H9 (cell line): ENCODE data around the gene PRCD. TPM values are rescaled to one million over a fixed set of nuclear protein-coding genes. Genes with fewer than 3 reads are reported as not detected.

ENCODE experiments used
- DNase-seq: peaks from one replicate; pipeline ENCODE4 v3.0.0-alpha.2; 2017
- H2AFZ ChIP-seq: one replicate; pipeline ENCODE4 v1.6.1; 2013; ENCODE audit warnings: mild to moderate bottlenecking, low read length, control low read depth, moderate library complexity
- H2AK5ac ChIP-seq: 2 replicates; pipeline ENCODE4 v1.6.1; 2013; ENCODE audit warnings: low read length, control low read depth, mixed read lengths; ENCODE audit not compliant: insufficient read length
- H2BK120ac ChIP-seq: one replicate; pipeline ENCODE4 v1.6.1; 2013; ENCODE audit warnings: low read depth, mild to moderate bottlenecking, low read length, control low read depth, inconsistent platforms; ENCODE audit not compliant: poor library complexity, severe bottlenecking
- H2BK12ac ChIP-seq: 2 replicates; pipeline ENCODE4 v1.6.1; 2013; ENCODE audit warnings: low read length, control low read depth, mixed read lengths, low read depth; ENCODE audit not compliant: insufficient read length
- H2BK15ac ChIP-seq: 2 replicates; pipeline ENCODE4 v1.6.1; 2013; ENCODE audit warnings: low read depth, low read length, control low read depth
- H2BK20ac ChIP-seq: one replicate; pipeline ENCODE4 v1.6.1; 2013; ENCODE audit warnings: low read depth, mild to moderate bottlenecking, low read length, control low read depth, inconsistent platforms; ENCODE audit not compliant: poor library complexity, severe bottlenecking
- H2BK5ac ChIP-seq: 2 replicates; pipeline ENCODE4 v1.6.1; 2013; ENCODE audit warnings: low read length, control low read depth, mixed read lengths; ENCODE audit not compliant: insufficient read length
- H3K14ac ChIP-seq: 2 replicates; pipeline ENCODE4 v1.6.1; 2013; ENCODE audit warnings: low read length, control low read depth; ENCODE audit not compliant: insufficient read depth
- H3K18ac ChIP-seq: 2 replicates; pipeline ENCODE4 v1.6.1; 2013; ENCODE audit warnings: low read depth, mild to moderate bottlenecking, mixed read lengths, low read length, control low read depth; ENCODE audit not compliant: insufficient read length
- H3K23ac ChIP-seq: 2 replicates; pipeline ENCODE4 v1.6.1; 2013; ENCODE audit warnings: low read length, control low read depth, mixed read lengths, low read depth; ENCODE audit not compliant: insufficient read length
- H3K23me2 ChIP-seq: 2 replicates; pipeline ENCODE4 v1.6.1; 2013; ENCODE audit warnings: low read depth, mild to moderate bottlenecking, mixed read lengths, low read length, control low read depth; ENCODE audit not compliant: insufficient read length, poor library complexity, severe bottlenecking
- H3K27ac ChIP-seq: 2 replicates; pipeline ENCODE4 v1.5.1; 2013; ENCODE audit warnings: low read length, control low read depth, mixed read lengths, low read depth; ENCODE audit not compliant: insufficient read length
- H3K27me3 ChIP-seq: 2 replicates; pipeline ENCODE4 v1.6.1; 2013; ENCODE audit warnings: low read length, control low read depth, inconsistent platforms; ENCODE audit not compliant: insufficient read depth
- H3K4ac ChIP-seq: 2 replicates; pipeline ENCODE4 v1.6.1; 2013; ENCODE audit warnings: low read depth, mild to moderate bottlenecking, control low read depth, inconsistent platforms, low read length, moderate library complexity
- H3K4me1 ChIP-seq: 2 replicates; pipeline ENCODE4 v1.6.1; 2013; ENCODE audit warnings: low read length, control low read depth, inconsistent platforms; ENCODE audit not compliant: insufficient read depth
- H3K4me2 ChIP-seq: 2 replicates; pipeline ENCODE4 v1.6.1; 2013; ENCODE audit warnings: low read length, control low read depth, mixed read lengths; ENCODE audit not compliant: insufficient read length, insufficient read depth
- H3K56ac ChIP-seq: 2 replicates; pipeline ENCODE4 v1.6.1; 2013; ENCODE audit warnings: low read depth, mild to moderate bottlenecking, mixed read lengths, low read length, control low read depth; ENCODE audit not compliant: insufficient read length
- H3K79me1 ChIP-seq: 2 replicates; pipeline ENCODE4 v1.6.1; 2013; ENCODE audit warnings: low read depth, mild to moderate bottlenecking, moderate library complexity, low read length, control low read depth, inconsistent platforms; ENCODE audit not compliant: insufficient read depth, poor library complexity, severe bottlenecking
- H3K79me2 ChIP-seq: 2 replicates; pipeline ENCODE4 v1.6.1; 2013; ENCODE audit warnings: low read length, control low read depth, inconsistent platforms; ENCODE audit not compliant: insufficient read depth
- H3K9ac ChIP-seq: 2 replicates; pipeline ENCODE4 v1.6.1; 2013; ENCODE audit warnings: low read length, control low read depth, mixed read lengths; ENCODE audit not compliant: insufficient read length; ENCODE audit errors: extremely low read depth
- H3K9me3 ChIP-seq: one replicate; pipeline ENCODE4 v1.6.1; 2013; ENCODE audit warnings: low read depth, low read length, inconsistent platforms; ENCODE audit not compliant: control insufficient read depth
- H3T11ph ChIP-seq: one replicate; pipeline ENCODE4 v1.6.1; 2013; ENCODE audit warnings: mild to moderate bottlenecking, low read length, control low read depth, inconsistent platforms
- H4K20me1 ChIP-seq: one replicate; pipeline ENCODE4 v1.6.1; 2013; ENCODE audit not compliant: control insufficient read depth, insufficient read length, insufficient read depth
- H4K5ac ChIP-seq: 2 replicates; pipeline ENCODE4 v1.6.1; 2013; ENCODE audit warnings: low read depth, mild to moderate bottlenecking, mixed read lengths, low read length, control low read depth; ENCODE audit not compliant: insufficient read length
- H4K8ac ChIP-seq: replicated peaks from 2 replicates; pipeline ENCODE4 v1.6.1; 2013; ENCODE audit warnings: low read length, control low read depth, mixed read lengths, low read depth; ENCODE audit not compliant: insufficient read length
- H4K91ac ChIP-seq: 2 replicates; pipeline ENCODE4 v1.6.1; 2013; ENCODE audit warnings: low read depth, mild to moderate bottlenecking, moderate library complexity, mixed read lengths, low read length, control low read depth; ENCODE audit not compliant: insufficient read length
- H3K27ac Mint-ChIP-seq, 3 experiments: 2 replicates in 2 of 3; 3 replicates in 1 of 3; pipeline ENCODE4 v1.8.0; 2020 to 2021; ENCODE audit warnings: mixed read lengths in 3 of 3, mild to moderate bottlenecking in 1 of 3, moderate library complexity in 1 of 3
- H3K27me3 Mint-ChIP-seq: 2 replicates; pipeline ENCODE4 v1.8.0; 2021; ENCODE audit warnings: low read depth, mild to moderate bottlenecking, moderate library complexity, mixed read lengths
- H3K36me3 Mint-ChIP-seq, 3 experiments: 2 replicates in 2 of 3; 3 replicates in 1 of 3; pipeline ENCODE4 v1.8.0; 2020 to 2021; ENCODE audit warnings: low read depth in 3 of 3, mixed read lengths in 3 of 3; ENCODE audit not compliant: insufficient read depth in 1 of 3
- H3K4me1 Mint-ChIP-seq, 2 experiments: 2 replicates each; pipeline ENCODE4 v1.8.0; 2020; ENCODE audit warnings: mixed read lengths in 2 of 2
- H3K4me3 Mint-ChIP-seq, 2 experiments: 2 replicates in 1 of 2; 3 replicates in 1 of 2; pipeline ENCODE4 v1.8.0; 2020 to 2021; ENCODE audit warnings: mild to moderate bottlenecking in 2 of 2, mixed read lengths in 2 of 2, moderate library complexity in 1 of 2
- H3K9me3 Mint-ChIP-seq, 2 experiments: 2 replicates in 1 of 2; 3 replicates in 1 of 2; pipeline ENCODE4 v1.8.0; 2020; ENCODE audit warnings: mild to moderate bottlenecking in 2 of 2, mixed read lengths in 2 of 2, moderate library complexity in 1 of 2
- WGBS: extraction: QIAGEN DNeasy Blood & Tissue Kit; methylation state at CpG from one replicate; pipeline ENCODE4 v1.1.7; 2013; ENCODE audit warnings: missing lambda C conversion rate, low lambda C conversion rate, mixed read lengths; ENCODE audit not compliant: insufficient read length; ENCODE audit errors: extremely low coverage; 5-methylcytosine and 5-hydroxymethylcytosine counted together
- total RNA-seq: library from RNA; stranded (reverse); gene quantifications from 2 replicates; pipeline ENCODE4 v1.2.1, GENCODE V29; 2021
- TF ChIP-seq, protein P1 (sequence below): fragments of 200-600 bp; sonication (generic); conservative IDR thresholded peaks from 3 replicates; pipeline ENCODE4 v1.8.0; 2021; ENCODE audit warnings: antibody characterized with exemption, mild to moderate bottlenecking

Gene PRCD
- total RNA-seq, 1 experiment from 2014 or later = 0.46 TPM

DNA sequence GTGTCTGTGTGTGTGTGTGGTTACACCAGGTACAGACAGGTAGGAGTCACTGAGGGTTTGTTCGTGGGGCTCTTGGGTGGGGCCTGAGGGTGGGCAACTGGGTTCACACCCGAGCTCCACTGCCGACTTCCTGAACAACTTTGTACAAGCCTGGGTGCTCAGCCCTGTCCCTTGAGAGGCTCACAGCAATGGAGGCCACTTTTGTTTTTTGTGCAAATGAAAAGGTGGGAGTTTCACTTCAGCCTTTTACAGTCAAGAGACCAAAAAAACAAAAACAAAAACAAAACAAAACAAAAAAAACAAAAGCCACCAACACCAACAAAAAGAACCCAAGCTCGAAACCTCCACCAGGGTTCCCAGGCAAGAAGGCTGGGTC, 41.0 kb upstream of the PRCD start:
- Mint-ChIP-seq H3K27me3 (peaks cover 7% of the 10 kb centered on the region), H3K36me3 (no peaks in the 10 kb centered on the region; a peak in 2 of 7 replicates), H3K4me1 (peaks cover 48 to 55% of the 10 kb centered on the region in 2 experiments), H3K27ac (no peak overlapping the region; a peak in 2 of 7 replicates), H3K9me3 (no peaks in the 10 kb centered on the region; a peak in 1 of 5 replicates), H3K4me3 (peak overlapping the region in 1 of 2 experiments; percentile 25; a peak in 2 of 5 replicates)
- WGBS = no CpG with 5 or more reads among the region's 4 CpGs
- peaks cover 3% of the 10 kb centered on the region; the same call in 1 of the 2 replicates for H3K4me1 ChIP-seq
- no peaks in the 10 kb centered on the region for H3K79me1 ChIP-seq
- H2BK120ac ChIP-seq = no peak overlapping the region
- H3K4me2 ChIP-seq = no peak overlapping the region
- no peak for DNase-seq
- H3K14ac ChIP-seq = no peak overlapping the region
- H3K27me3 ChIP-seq = no peaks in the 10 kb centered on the region
- no peak overlapping the region for H3K4ac ChIP-seq
- H3K56ac ChIP-seq = no peak overlapping the region
- H4K20me1 ChIP-seq = no peaks in the 10 kb centered on the region
- peaks cover 9% of the 10 kb centered on the region for H3K23me2 ChIP-seq
- no peak overlapping the region for H4K5ac ChIP-seq
- H4K8ac ChIP-seq = no peak overlapping the region
- no peak overlapping the region for H3K18ac ChIP-seq
- no peak overlapping the region for H2BK5ac ChIP-seq
- H3K9me3 ChIP-seq = no peaks in the 10 kb centered on the region
- H2BK12ac ChIP-seq = no peak overlapping the region
- TF ChIP-seq, protein P1, sequence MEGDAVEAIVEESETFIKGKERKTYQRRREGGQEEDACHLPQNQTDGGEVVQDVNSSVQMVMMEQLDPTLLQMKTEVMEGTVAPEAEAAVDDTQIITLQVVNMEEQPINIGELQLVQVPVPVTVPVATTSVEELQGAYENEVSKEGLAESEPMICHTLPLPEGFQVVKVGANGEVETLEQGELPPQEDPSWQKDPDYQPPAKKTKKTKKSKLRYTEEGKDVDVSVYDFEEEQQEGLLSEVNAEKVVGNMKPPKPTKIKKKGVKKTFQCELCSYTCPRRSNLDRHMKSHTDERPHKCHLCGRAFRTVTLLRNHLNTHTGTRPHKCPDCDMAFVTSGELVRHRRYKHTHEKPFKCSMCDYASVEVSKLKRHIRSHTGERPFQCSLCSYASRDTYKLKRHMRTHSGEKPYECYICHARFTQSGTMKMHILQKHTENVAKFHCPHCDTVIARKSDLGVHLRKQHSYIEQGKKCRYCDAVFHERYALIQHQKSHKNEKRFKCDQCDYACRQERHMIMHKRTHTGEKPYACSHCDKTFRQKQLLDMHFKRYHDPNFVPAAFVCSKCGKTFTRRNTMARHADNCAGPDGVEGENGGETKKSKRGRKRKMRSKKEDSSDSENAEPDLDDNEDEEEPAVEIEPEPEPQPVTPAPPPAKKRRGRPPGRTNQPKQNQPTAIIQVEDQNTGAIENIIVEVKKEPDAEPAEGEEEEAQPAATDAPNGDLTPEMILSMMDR = no peak
- no peak overlapping the region for H2BK15ac ChIP-seq
- H3K79me2 ChIP-seq = no peaks in the 10 kb centered on the region
- H2AK5ac ChIP-seq = no peak overlapping the region
- no peak overlapping the region for H2AFZ ChIP-seq
- H3K23ac ChIP-seq = no peak overlapping the region
- H3T11ph ChIP-seq = no peak overlapping the region
- no peak overlapping the region for H2BK20ac ChIP-seq
- H3K9ac ChIP-seq = no peak overlapping the region
- H4K91ac ChIP-seq = no peak overlapping the region
- H3K27ac ChIP-seq = no peak overlapping the region
